C4-2B (cell line): ENCODE results near the gene PCYT1A.

Experiments
- ZFX ChIP-seq: fragments of 450-650 bp; IDR thresholded peaks from 2 replicates; pipeline ENCODE4 v1.6.1; 2017
- TF ChIP-seq, protein P1 (sequence below): fragments of 450-650 bp; conservative IDR thresholded peaks from 2 replicates; pipeline ENCODE4 v1.5.1; 2017; ENCODE audit warnings: mild to moderate bottlenecking

DNA sequence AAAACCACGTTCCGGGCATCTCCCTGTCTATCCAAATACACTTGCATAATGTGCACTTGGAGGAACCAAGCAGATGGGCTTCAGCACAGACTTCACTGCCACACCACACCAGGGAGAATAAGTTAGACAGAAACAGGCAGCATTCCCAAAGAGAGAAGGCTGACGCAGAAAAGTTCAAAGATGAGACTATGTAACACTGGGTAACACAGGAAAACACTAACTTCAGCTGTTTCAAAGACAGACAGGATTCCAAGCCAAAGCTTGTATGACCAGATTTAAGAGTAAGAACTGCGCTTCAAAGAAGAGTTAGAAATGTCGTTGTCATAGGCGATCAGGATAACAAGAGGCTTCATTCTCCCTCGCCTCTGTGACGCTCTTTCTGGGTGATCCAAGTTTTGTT, 51.3 kb downstream of the PCYT1A start:
- TF ChIP-seq, protein P1, sequence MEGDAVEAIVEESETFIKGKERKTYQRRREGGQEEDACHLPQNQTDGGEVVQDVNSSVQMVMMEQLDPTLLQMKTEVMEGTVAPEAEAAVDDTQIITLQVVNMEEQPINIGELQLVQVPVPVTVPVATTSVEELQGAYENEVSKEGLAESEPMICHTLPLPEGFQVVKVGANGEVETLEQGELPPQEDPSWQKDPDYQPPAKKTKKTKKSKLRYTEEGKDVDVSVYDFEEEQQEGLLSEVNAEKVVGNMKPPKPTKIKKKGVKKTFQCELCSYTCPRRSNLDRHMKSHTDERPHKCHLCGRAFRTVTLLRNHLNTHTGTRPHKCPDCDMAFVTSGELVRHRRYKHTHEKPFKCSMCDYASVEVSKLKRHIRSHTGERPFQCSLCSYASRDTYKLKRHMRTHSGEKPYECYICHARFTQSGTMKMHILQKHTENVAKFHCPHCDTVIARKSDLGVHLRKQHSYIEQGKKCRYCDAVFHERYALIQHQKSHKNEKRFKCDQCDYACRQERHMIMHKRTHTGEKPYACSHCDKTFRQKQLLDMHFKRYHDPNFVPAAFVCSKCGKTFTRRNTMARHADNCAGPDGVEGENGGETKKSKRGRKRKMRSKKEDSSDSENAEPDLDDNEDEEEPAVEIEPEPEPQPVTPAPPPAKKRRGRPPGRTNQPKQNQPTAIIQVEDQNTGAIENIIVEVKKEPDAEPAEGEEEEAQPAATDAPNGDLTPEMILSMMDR = no peak
- TF ChIP-seq ZFX = no peak
